OCI-LY1 (cell line): ENCODE results near the gene OXLD1.

Experiments
- H2AFZ ChIP-seq: fragments of 200-600 bp; sonication (generic), shearing (Covaris generic); 2 replicates; pipeline ENCODE4 v1.6.0; 2014; ENCODE audit warnings: antibody characterized with exemption, mild to moderate bottlenecking, low read length
- H3F3A ChIP-seq: fragments of 200-600 bp; sonication (generic), shearing (Covaris generic); 2 replicates; pipeline ENCODE4 v1.6.0; 2014; ENCODE audit warnings: mild to moderate bottlenecking, antibody characterized with exemption, low read length, moderate library complexity; ENCODE audit not compliant: insufficient read depth
- H3K27ac ChIP-seq: fragments of 200-600 bp; sonication (generic); 2 replicates; pipeline ENCODE4 v1.5.1; 2014; ENCODE audit warnings: low read length, mixed run types, mild to moderate bottlenecking, low read depth; ENCODE audit not compliant: poor library complexity, severe bottlenecking
- H3K27me3 ChIP-seq: fragments of 200-600 bp; sonication (generic); 2 replicates; pipeline ENCODE4 v1.6.0; 2014; ENCODE audit warnings: antibody characterized with exemption, mild to moderate bottlenecking, low read length, moderate library complexity; ENCODE audit not compliant: insufficient read depth
- H3K36me3 ChIP-seq: fragments of 200-600 bp; sonication (generic); 2 replicates; pipeline ENCODE4 v1.6.1; 2014; ENCODE audit warnings: mild to moderate bottlenecking, antibody characterized with exemption, low read length, moderate library complexity, mixed read lengths; ENCODE audit not compliant: insufficient read depth
- H3K4me1 ChIP-seq: fragments of 200-600 bp; sonication (generic); 2 replicates; pipeline ENCODE4 v1.5.1; 2014; ENCODE audit warnings: mild to moderate bottlenecking, low read length, moderate library complexity; ENCODE audit not compliant: insufficient read depth, severe bottlenecking
- H3K4me2 ChIP-seq: fragments of 200-600 bp; sonication (generic), shearing (Covaris generic); 2 replicates; pipeline ENCODE4 v1.6.1; 2014; ENCODE audit warnings: low read length
- H3K4me3 ChIP-seq: fragments of 200-600 bp; sonication (generic); 2 replicates; pipeline ENCODE4 v1.5.1; 2014; ENCODE audit warnings: low read length, low read depth, mild to moderate bottlenecking, mixed read lengths; ENCODE audit not compliant: poor library complexity, severe bottlenecking
- H3K79me2 ChIP-seq: fragments of 200-600 bp; shearing (Covaris generic); 2 replicates; pipeline ENCODE4 v1.6.1; 2016; ENCODE audit warnings: mixed run types, low read length, mixed read lengths; ENCODE audit not compliant: insufficient read depth
- H3K9ac ChIP-seq: fragments of 200-600 bp; sonication (generic), shearing (Covaris generic); 2 replicates; pipeline ENCODE4 v1.6.1; 2014; ENCODE audit warnings: mild to moderate bottlenecking, low read length, mixed read lengths
- H3K9me2 ChIP-seq: fragments of 200-600 bp; sonication (generic), shearing (Covaris generic); 2 replicates; pipeline ENCODE4 v1.6.1; 2014; ENCODE audit warnings: low read depth, mild to moderate bottlenecking, low read length, mixed read lengths
- H3K9me3 ChIP-seq: fragments of 200-600 bp; shearing (Covaris generic); 2 replicates; pipeline ENCODE4 v1.6.1; 2014; ENCODE audit warnings: low read length, mixed read lengths
- H4K20me1 ChIP-seq: fragments of 200-600 bp; sonication (generic), shearing (Covaris generic); 2 replicates; pipeline ENCODE4 v1.6.0; 2016; ENCODE audit warnings: mild to moderate bottlenecking, low read length; ENCODE audit not compliant: insufficient read depth
- EZH2 ChIP-seq: fragments of 200-600 bp; sonication (generic), shearing (Covaris generic); IDR thresholded peaks from 2 replicates; pipeline ENCODE4 v1.8.0; 2017; ENCODE audit warnings: borderline replicate concordance, mixed run types, mild to moderate bottlenecking, antibody characterized with exemption, low read length, moderate library complexity, mixed read lengths
- TF ChIP-seq, protein P1 (sequence below): fragments of 200-600 bp; sonication (generic), shearing (Covaris generic); IDR thresholded peaks from 2 replicates; pipeline ENCODE4 v1.5.1; 2017; ENCODE audit warnings: mild to moderate bottlenecking, antibody characterized with exemption, low read length, moderate library complexity, mixed read lengths

OXLD1 gene

DNA sequence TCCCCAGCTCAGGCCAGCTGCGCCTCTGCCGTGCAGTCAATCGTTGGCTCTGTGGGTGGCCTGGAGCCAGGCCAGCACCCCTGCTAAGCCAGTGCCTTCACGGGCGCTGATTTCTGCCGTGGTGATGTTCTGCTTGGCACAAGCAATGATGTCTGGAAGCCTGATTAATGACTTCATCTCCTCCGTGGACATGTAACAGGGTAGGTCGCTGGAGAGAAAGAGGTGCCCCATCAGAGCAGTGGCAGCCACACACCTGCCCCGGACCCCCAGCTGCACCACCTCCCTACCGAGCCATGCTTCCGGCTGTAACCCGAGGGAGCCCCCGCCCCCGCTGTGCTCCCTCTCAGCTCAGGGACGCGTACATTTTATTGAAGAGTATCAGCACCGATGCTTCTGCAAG, 15.3 kb upstream of the OXLD1 start:
- no peaks in the 10 kb centered on the region for H3K9me3 ChIP-seq
- no peaks in the 10 kb centered on the region for H3F3A ChIP-seq
- H3K27me3 ChIP-seq, result no peaks in the 10 kb centered on the region
- H3K4me3 ChIP-seq, result no peak overlapping the region
- no peak overlapping the region for H3K27ac ChIP-seq
- H3K79me2 ChIP-seq, result peaks cover 15% of the 10 kb centered on the region
- no peak overlapping the region for H3K4me2 ChIP-seq
- H2AFZ ChIP-seq, result no peak overlapping the region
- H3K9me2 ChIP-seq, result no peaks in the 10 kb centered on the region
- H3K9ac ChIP-seq, result no peak overlapping the region
- peaks cover 28% of the 10 kb centered on the region for H3K4me1 ChIP-seq
- TF ChIP-seq, protein P1, sequence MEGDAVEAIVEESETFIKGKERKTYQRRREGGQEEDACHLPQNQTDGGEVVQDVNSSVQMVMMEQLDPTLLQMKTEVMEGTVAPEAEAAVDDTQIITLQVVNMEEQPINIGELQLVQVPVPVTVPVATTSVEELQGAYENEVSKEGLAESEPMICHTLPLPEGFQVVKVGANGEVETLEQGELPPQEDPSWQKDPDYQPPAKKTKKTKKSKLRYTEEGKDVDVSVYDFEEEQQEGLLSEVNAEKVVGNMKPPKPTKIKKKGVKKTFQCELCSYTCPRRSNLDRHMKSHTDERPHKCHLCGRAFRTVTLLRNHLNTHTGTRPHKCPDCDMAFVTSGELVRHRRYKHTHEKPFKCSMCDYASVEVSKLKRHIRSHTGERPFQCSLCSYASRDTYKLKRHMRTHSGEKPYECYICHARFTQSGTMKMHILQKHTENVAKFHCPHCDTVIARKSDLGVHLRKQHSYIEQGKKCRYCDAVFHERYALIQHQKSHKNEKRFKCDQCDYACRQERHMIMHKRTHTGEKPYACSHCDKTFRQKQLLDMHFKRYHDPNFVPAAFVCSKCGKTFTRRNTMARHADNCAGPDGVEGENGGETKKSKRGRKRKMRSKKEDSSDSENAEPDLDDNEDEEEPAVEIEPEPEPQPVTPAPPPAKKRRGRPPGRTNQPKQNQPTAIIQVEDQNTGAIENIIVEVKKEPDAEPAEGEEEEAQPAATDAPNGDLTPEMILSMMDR, result no peak
- TF ChIP-seq EZH2, result no peak
- peaks cover 15% of the 10 kb centered on the region; the same call in 1 of the 2 replicates for H3K36me3 ChIP-seq
- no peaks in the 10 kb centered on the region for H4K20me1 ChIP-seq

DNA sequence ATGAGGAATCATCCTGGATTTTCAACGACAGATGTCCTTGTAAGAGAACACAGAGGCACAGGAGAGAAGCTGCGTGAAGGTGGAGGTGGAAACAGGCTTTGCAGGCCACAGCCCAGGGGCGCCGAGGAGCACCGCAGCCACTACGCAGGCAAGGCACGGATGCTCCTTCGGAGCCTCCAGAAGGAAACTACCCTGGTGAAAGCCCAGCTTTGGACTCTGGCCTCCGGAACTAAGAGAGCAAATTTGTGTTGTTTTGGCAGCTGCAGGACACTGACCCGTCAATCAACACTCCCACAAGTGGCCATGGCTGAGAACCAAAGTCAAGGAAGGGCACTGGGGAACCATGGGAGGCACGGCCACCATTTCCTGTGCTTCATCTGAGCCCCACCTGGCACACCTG, 13.7 kb upstream of the OXLD1 start:
- H3F3A ChIP-seq, result peaks cover 4% of the 10 kb centered on the region; the same call in 1 of the 2 replicates
- no peak overlapping the region for H3K4me2 ChIP-seq
- TF ChIP-seq, protein P1, result no peak
- no peak for TF ChIP-seq EZH2
- no peaks in the 10 kb centered on the region for H3K9me3 ChIP-seq
- no peak overlapping the region for H3K27ac ChIP-seq
- no peak overlapping the region for H3K4me3 ChIP-seq
- H3K79me2 ChIP-seq, result peaks cover 15% of the 10 kb centered on the region
- peaks cover 20% of the 10 kb centered on the region for H3K4me1 ChIP-seq
- H3K9me2 ChIP-seq, result no peaks in the 10 kb centered on the region
- no peak overlapping the region for H3K9ac ChIP-seq
- H3K36me3 ChIP-seq, result peaks cover 4% of the 10 kb centered on the region; the same call in 1 of the 2 replicates
- H4K20me1 ChIP-seq, result no peaks in the 10 kb centered on the region
- no peaks in the 10 kb centered on the region for H3K27me3 ChIP-seq
- no peak overlapping the region for H2AFZ ChIP-seq

DNA sequence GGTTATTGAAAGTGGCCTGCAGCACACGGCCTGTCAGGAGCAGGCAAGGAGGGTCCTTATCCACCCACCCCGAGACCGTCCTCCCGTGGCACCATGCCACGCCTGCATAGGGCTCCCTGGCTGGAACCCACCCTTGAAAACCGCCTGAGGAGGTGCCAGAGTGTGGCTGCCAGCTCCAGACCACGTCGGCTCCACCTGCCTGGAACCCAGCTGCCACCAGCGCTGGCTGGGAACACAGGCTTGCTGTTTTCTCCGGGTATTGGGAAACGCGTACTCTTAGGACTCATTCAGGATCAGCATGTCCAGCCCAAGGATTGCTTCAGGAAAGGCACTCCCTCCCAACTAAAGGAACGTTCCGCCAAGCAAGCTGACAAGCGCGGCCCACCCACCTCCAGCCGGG, 10.5 kb upstream of the OXLD1 start:
- Histone ChIP-seq H3K27ac (no peak overlapping the region), H3K4me2 (no peak overlapping the region), H3K4me3 (no peak overlapping the region), H2AFZ (no peak overlapping the region), H3K36me3 (peaks cover 37% of the 10 kb centered on the region), H3K9ac (no peak overlapping the region), H4K20me1 (no peaks in the 10 kb centered on the region), H3K9me2 (no peaks in the 10 kb centered on the region), H3K27me3 (no peaks in the 10 kb centered on the region), H3K9me3 (no peaks in the 10 kb centered on the region), H3K79me2 (no peaks in the 10 kb centered on the region), H3F3A (peaks cover 4% of the 10 kb centered on the region; the same call in 1 of the 2 replicates), H3K4me1 (peaks cover 1% of the 10 kb centered on the region)
- no peak for TF ChIP-seq EZH2
- TF ChIP-seq, protein P1, result no peak
